K562 (cell line): ENCODE measurements around the gene APC2. TPM values are rescaled to one million over a fixed set of nuclear protein-coding genes. Genes with fewer than 3 reads are reported as not detected.

Experiments
- CREB1 ChIP-seq, 2 experiments: sonication (generic) in 1 of 2; formaldehyde crosslinking in 1 of 2; IDR thresholded peaks; 2 replicates each; pipeline versions ENCODE4 v1.6.1 to v1.8.0; 2012 to 2022; ENCODE audit warnings: inconsistent platforms in 1 of 2, mild to moderate bottlenecking in 1 of 2, missing genetic modification reagents in 1 of 2, moderate library complexity in 1 of 2
- HNRNPK ChIP-seq: fragments of 200-400 bp; formaldehyde crosslinking; IDR thresholded peaks from one replicate; pipeline ENCODE4 v1.6.1; 2018; ENCODE audit warnings: mild to moderate bottlenecking, low read depth, low read length; ENCODE audit not compliant: poor library complexity, severe bottlenecking
- HNRNPUL1 ChIP-seq: fragments of 200-400 bp; formaldehyde crosslinking; IDR thresholded peaks from 2 replicates; pipeline ENCODE4 v1.6.1; 2017; ENCODE audit warnings: low read length
- KAT8 ChIP-seq: fragments of 450-650 bp; IDR thresholded peaks from 2 replicates; pipeline ENCODE4 v1.6.1; 2016; ENCODE audit warnings: low read depth, mild to moderate bottlenecking
- KDM5B ChIP-seq: fragments of 200-600 bp; sonication (generic); IDR thresholded peaks from 2 replicates; pipeline ENCODE4 v1.6.1; 2012; ENCODE audit warnings: low read depth, mild to moderate bottlenecking, moderate library complexity, low read length, control low read depth, inconsistent platforms; ENCODE audit not compliant: insufficient replicate concordance
- MCM7 ChIP-seq, 2 experiments: fragments of 450-650 bp; IDR thresholded peaks; 2 replicates each; pipeline ENCODE4 v1.6.1; 2016 to 2018
- NFE2 ChIP-seq: IDR thresholded peaks from 2 replicates; pipeline ENCODE4 v1.6.1; 2014; ENCODE audit warnings: antibody characterized with exemption, low read depth
- SMARCB1 ChIP-seq: IDR thresholded peaks from 2 replicates; pipeline ENCODE4 v1.6.1; 2011; ENCODE audit warnings: improper control_type of control experiment, low read depth; ENCODE audit not compliant: insufficient read length
- TRIM24 ChIP-seq, 2 experiments: fragments of 450-650 bp; IDR thresholded peaks; 2 replicates each; pipeline ENCODE4 v1.6.1; 2016
- ZBTB1 ChIP-seq: sonication (generic); formaldehyde crosslinking; IDR thresholded peaks from 2 replicates; pipeline ENCODE4 v1.8.1; 2023; ENCODE audit warnings: missing genetic modification reagents, low read depth, mild to moderate bottlenecking, borderline replicate concordance
- ZBTB7A ChIP-seq: IDR thresholded peaks from 2 replicates; pipeline ENCODE4 v1.6.1; 2011; ENCODE audit warnings: low read depth, mild to moderate bottlenecking, low read length, moderate library complexity, borderline replicate concordance; ENCODE audit not compliant: control insufficient read depth
- ZNF175 ChIP-seq: fragments of 200-800 bp; sonication (Bioruptor generic); IDR thresholded peaks from 2 replicates; pipeline ENCODE4 v1.6.1; 2016; ENCODE audit warnings: low read depth, mild to moderate bottlenecking, missing genetic modification characterization, missing compliant biosample characterization
- polyA plus RNA-seq, 8 experiments: library from polyadenylated mRNA; depleted of rRNA in 4 of 8; stranded (reverse) in 5 of 8; unstranded in 3 of 8; fragments of >200 nt; fragmentation: Nextera tagmentation in 2 of 8; fragmentation: Illumina TruSeq in 1 of 8; extraction: Ambion mirVana in 2 of 8; extraction: Trizol in 1 of 8; gene quantifications; 2 replicates each; pipeline versions ENCODE4 v1.2.1 to v1.2.3, GENCODE V29; 2011 to 2014; ENCODE audit warnings: inconsistent platforms in 1 of 8, missing spikeins in 1 of 8
- total RNA-seq, 7 experiments: library from RNA; depleted of rRNA in 6 of 7; stranded (reverse); fragments of >200 nt in 6 of 7; fragmentation: Illumina TruSeq in 2 of 7; extraction: Trizol in 2 of 7; gene quantifications; 2 replicates each; pipeline versions ENCODE4 v1.2.1 to v1.2.3, GENCODE V29; 2011 to 2021; ENCODE audit warnings: low replicate concordance in 1 of 7
- TF ChIP-seq, protein P1 (sequence below): fragments of 250-450 bp; sonication (Bioruptor Pico); IDR thresholded peaks from 2 replicates; pipeline ENCODE4 v1.4.0; 2020; ENCODE audit warnings: mild to moderate bottlenecking, moderate library complexity
- TF ChIP-seq, protein P2 (sequence below), 3 experiments: IDR thresholded peaks in 2 of 3; conservative IDR thresholded peaks in 1 of 3; 2 replicates each; pipeline ENCODE4 v1.5.1; 2011 to 2012; ENCODE audit warnings: low read length in 3 of 3, mild to moderate bottlenecking in 3 of 3, control low read depth in 2 of 3, improper control_type of control experiment in 1 of 3, inconsistent platforms in 1 of 3, low read depth in 1 of 3, mixed read lengths in 1 of 3, moderate library complexity in 1 of 3; ENCODE audit not compliant: insufficient read depth in 2 of 3
- TF ChIP-seq, protein P3 (sequence below): sonication (generic); formaldehyde crosslinking; IDR thresholded peaks from 2 replicates; pipeline ENCODE4 v1.9.0; 2022; ENCODE audit warnings: mild to moderate bottlenecking, missing genetic modification reagents

The APC2 gene
- total and polyA plus RNA-seq, 9 of the 15 experiments (the other 6 are each of a cell fraction or from before 2014, with no cell fraction given): 0.01 to 0.40 (median 0.05) TPM; not detected in 3

DNA sequence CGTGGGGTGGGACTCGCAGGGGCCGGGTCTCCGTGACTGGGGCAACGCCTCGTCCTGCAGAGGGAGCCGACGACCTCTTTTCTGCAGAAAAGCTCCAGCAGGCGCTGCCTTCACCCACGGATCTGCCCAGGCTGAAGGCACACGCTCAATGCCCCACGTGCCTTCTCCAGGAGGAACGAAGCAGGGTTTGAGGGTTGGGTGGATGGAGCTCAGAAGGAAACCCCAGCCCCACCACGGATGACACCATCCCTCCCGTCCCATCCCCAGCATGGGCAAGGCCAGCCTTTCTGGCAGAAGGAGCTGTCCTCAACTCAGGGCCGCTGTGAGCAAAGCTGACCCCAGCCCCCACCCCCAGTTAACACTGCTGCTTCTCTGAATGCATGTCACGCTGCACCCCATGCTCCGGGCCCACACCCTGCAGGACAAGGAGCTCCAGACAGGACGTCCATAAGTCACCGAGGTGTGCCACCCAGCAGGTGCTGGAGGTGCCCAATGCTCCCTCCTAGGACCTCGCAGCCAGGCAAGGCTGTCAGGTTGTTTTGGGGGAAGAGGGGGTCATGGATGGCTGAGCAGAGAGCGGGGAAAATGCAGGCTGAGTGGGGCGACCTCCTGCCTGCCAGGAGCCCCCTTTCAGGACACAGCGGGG, 21.7 kb downstream of the APC2 start (continued):
- TF ChIP-seq, protein P1, sequence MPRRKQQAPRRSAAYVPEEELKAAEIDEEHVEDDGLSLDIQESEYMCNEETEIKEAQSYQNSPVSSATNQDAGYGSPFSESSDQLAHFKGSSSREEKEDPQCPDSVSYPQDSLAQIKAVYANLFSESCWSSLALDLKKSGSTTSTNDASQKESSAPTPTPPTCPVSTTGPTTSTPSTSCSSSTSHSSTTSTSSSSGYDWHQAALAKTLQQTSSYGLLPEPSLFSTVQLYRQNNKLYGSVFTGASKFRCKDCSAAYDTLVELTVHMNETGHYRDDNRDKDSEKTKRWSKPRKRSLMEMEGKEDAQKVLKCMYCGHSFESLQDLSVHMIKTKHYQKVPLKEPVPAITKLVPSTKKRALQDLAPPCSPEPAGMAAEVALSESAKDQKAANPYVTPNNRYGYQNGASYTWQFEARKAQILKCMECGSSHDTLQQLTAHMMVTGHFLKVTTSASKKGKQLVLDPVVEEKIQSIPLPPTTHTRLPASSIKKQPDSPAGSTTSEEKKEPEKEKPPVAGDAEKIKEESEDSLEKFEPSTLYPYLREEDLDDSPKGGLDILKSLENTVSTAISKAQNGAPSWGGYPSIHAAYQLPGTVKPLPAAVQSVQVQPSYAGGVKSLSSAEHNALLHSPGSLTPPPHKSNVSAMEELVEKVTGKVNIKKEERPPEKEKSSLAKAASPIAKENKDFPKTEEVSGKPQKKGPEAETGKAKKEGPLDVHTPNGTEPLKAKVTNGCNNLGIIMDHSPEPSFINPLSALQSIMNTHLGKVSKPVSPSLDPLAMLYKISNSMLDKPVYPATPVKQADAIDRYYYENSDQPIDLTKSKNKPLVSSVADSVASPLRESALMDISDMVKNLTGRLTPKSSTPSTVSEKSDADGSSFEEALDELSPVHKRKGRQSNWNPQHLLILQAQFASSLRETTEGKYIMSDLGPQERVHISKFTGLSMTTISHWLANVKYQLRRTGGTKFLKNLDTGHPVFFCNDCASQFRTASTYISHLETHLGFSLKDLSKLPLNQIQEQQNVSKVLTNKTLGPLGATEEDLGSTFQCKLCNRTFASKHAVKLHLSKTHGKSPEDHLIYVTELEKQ: no peak
- TF ChIP-seq, protein P2, sequence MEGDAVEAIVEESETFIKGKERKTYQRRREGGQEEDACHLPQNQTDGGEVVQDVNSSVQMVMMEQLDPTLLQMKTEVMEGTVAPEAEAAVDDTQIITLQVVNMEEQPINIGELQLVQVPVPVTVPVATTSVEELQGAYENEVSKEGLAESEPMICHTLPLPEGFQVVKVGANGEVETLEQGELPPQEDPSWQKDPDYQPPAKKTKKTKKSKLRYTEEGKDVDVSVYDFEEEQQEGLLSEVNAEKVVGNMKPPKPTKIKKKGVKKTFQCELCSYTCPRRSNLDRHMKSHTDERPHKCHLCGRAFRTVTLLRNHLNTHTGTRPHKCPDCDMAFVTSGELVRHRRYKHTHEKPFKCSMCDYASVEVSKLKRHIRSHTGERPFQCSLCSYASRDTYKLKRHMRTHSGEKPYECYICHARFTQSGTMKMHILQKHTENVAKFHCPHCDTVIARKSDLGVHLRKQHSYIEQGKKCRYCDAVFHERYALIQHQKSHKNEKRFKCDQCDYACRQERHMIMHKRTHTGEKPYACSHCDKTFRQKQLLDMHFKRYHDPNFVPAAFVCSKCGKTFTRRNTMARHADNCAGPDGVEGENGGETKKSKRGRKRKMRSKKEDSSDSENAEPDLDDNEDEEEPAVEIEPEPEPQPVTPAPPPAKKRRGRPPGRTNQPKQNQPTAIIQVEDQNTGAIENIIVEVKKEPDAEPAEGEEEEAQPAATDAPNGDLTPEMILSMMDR (IDR thresholded peaks at IDR 0.05 in 2 of 3, conservative IDR thresholded peaks at IDR 0.05 in 1 of 3; ENCODE audit: insufficient read depth in 2 of 3, low read depth in 1 of 3, low read length in 3 of 3): peak; percentile 38 to 41 (median 41); a peak in 5 of 6 replicates
- TF ChIP-seq MCM7 (IDR thresholded peaks at IDR 0.05) (no peak), ZBTB1 (CRISPR knock-in tag) (no peak), ZNF175 (no peak), NFE2 (no peak), TRIM24 (IDR thresholded peaks at IDR 0.05) (no peak), CREB1 (IDR thresholded peaks at IDR 0.05) (no peak), CREB1 (CRISPR knock-in tag; IDR thresholded peaks at IDR 0.05) (0 out of 2 replicates have a peak, but pooled peaks have one; percentile 15), HNRNPUL1 (no peak), KDM5B (no peak), HNRNPK (no peak), ZBTB7A (peak; percentile 48; the same call in 1 of the 2 replicates), KAT8 (no peak), SMARCB1 (no peak)
- TF ChIP-seq, protein P3, sequence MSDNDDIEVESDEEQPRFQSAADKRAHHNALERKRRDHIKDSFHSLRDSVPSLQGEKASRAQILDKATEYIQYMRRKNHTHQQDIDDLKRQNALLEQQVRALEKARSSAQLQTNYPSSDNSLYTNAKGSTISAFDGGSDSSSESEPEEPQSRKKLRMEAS (CRISPR knock-in tag): no peak
